HepG2 (cell line): ENCODE data around the gene CTDP1. TPM values are rescaled to one million over a fixed set of nuclear protein-coding genes. Genes with fewer than 3 reads are reported as not detected.

Experiments
- ATAC-seq: fragments of 200-7000 bp; cut with Tn5 transposase; 3 replicates; pipeline ENCODE4 v1.9.1; 2020; ENCODE audit warnings: mild to moderate bottlenecking, moderate library complexity
- BruUV-seq: library from RNA; stranded (reverse); fragments of 400-500 nt; replicated peaks from 2 replicates; lab custom pipeline; 2021; lab: Mats Ljungman, UMichigan
- CTCF ChIA-PET: fragments of 300-600 bp; formaldehyde crosslinking; extraction: SDS; loops from one replicate; lab custom pipeline; 2021; ENCODE audit warnings: low total read pairs, inconsistent platforms, low intra/inter-chr PET ratio; lab: Yijun Ruan, JAX
- POLR2A ChIA-PET: fragments of 350-600 bp; sonication (Branson Sonifier 250); formaldehyde crosslinking; loops from one replicate; lab custom pipeline; 2020; ENCODE audit warnings: antibody characterized with exemption, inconsistent platforms; lab: Yijun Ruan, JAX
- DNase-seq: peaks from one replicate; pipeline ENCODE4 v3.0.0-alpha.2; 2015; ENCODE audit warnings: low spot score
- FAIRE-seq: peaks from 3 replicates; lab custom pipeline; 2011; peaks lifted over from hg19 to GRCh38; lab: Jason Lieb, UNC
- H2AFZ ChIP-seq: one replicate; pipeline ENCODE4 v1.6.1; 2011; ENCODE audit warnings: low read length, inconsistent platforms
- H3K27ac ChIP-seq: fragments of 300-600 bp; 3 replicates; pipeline ENCODE4 v1.8.0; 2011; ENCODE audit warnings: mixed run types, mild to moderate bottlenecking, mixed read lengths, low read length, inconsistent platforms; ENCODE audit not compliant: insufficient read depth; ENCODE audit errors: extremely low read length
- H3K27me3 ChIP-seq, 2 experiments: fragments of 200-600 bp in 1 of 2; 2 replicates in 1 of 2; 3 replicates in 1 of 2; pipeline versions ENCODE4 v1.6.0 to v1.8.0; 2011; ENCODE audit warnings: low read length in 2 of 2, mild to moderate bottlenecking in 2 of 2, moderate library complexity in 2 of 2, inconsistent platforms in 1 of 2; ENCODE audit not compliant: insufficient read depth in 2 of 2, control insufficient read depth in 1 of 2
- H3K36me3 ChIP-seq, 2 experiments: fragments of 200-600 bp in 1 of 2; replicated peaks in 1 of 2; 2 replicates in 1 of 2; 3 replicates in 1 of 2; pipeline versions ENCODE4 v1.5.1 to v1.8.0; 2011; ENCODE audit warnings: low read length in 2 of 2, inconsistent platforms in 1 of 2; ENCODE audit not compliant: insufficient read depth in 2 of 2, control insufficient read depth in 1 of 2
- H3K4me1 ChIP-seq: 2 replicates; pipeline ENCODE4 v1.5.1; 2012; ENCODE audit warnings: low read length, inconsistent platforms; ENCODE audit not compliant: insufficient read depth
- H3K4me2 ChIP-seq: 2 replicates; pipeline ENCODE4 v1.6.0; 2011; ENCODE audit warnings: low read depth, low read length, inconsistent platforms
- H3K4me3 ChIP-seq, 3 experiments: fragments of 200-600 bp in 1 of 3; sonication (generic), shearing (Covaris generic) in 1 of 3; replicated peaks in 1 of 3; 2 replicates each; pipeline ENCODE4 v1.5.1; 2011 to 2016; ENCODE audit warnings: low read length in 3 of 3, inconsistent platforms in 2 of 3, low read depth in 2 of 3, mild to moderate bottlenecking in 2 of 3, control low read depth in 1 of 3, mixed read lengths in 1 of 3; ENCODE audit not compliant: insufficient read depth in 1 of 3
- H3K79me2 ChIP-seq: one replicate; pipeline ENCODE4 v1.6.1; 2011; ENCODE audit warnings: low read length, inconsistent platforms; ENCODE audit not compliant: insufficient read depth
- H3K9ac ChIP-seq: 2 replicates; pipeline ENCODE4 v1.6.0; 2011; ENCODE audit warnings: mild to moderate bottlenecking, low read depth, low read length, inconsistent platforms; ENCODE audit not compliant: insufficient read depth
- H3K9me3 ChIP-seq: 2 replicates; pipeline ENCODE4 v1.5.1; 2012; ENCODE audit warnings: mild to moderate bottlenecking, low read length
- H4K20me1 ChIP-seq: 2 replicates; pipeline ENCODE4 v1.6.0; 2011; ENCODE audit warnings: inconsistent platforms, mild to moderate bottlenecking, low read length, moderate library complexity; ENCODE audit not compliant: insufficient read depth
- ATF7 ChIP-seq, 2 experiments: fragments of 450-650 bp in 1 of 2; sonication (generic) in 1 of 2; formaldehyde crosslinking in 1 of 2; IDR thresholded peaks; 2 replicates each; pipeline versions ENCODE4 v1.4.0 to v1.6.1; 2016 to 2020; ENCODE audit warnings: antibody characterized with exemption in 1 of 2, mild to moderate bottlenecking in 1 of 2, missing genetic modification reagents in 1 of 2
- CBFB ChIP-seq: sonication (generic); formaldehyde crosslinking; IDR thresholded peaks from 2 replicates; pipeline ENCODE4 v1.4.0; 2020; ENCODE audit warnings: missing genetic modification reagents
- GABPB1 ChIP-seq: IDR thresholded peaks from 2 replicates; pipeline ENCODE4 v1.6.1; 2016; ENCODE audit warnings: mild to moderate bottlenecking, missing genetic modification reagents, moderate library complexity, missing compliant biosample characterization
- HNRNPUL1 ChIP-seq: fragments of 200-400 bp; formaldehyde crosslinking; IDR thresholded peaks from 2 replicates; pipeline ENCODE4 v1.6.1; 2017; ENCODE audit warnings: low read depth, mild to moderate bottlenecking, low read length, moderate library complexity
- RFX1 ChIP-seq: fragments of 450-650 bp; IDR thresholded peaks from 2 replicates; pipeline ENCODE4 v1.6.1; 2017
- SMAD1 ChIP-seq: sonication (generic); formaldehyde crosslinking; IDR thresholded peaks from 2 replicates; pipeline ENCODE4 v1.4.0; 2020; ENCODE audit warnings: missing genetic modification reagents, low read depth, mild to moderate bottlenecking, borderline replicate concordance
- SUZ12 ChIP-seq: fragments of 150-350 bp; IDR thresholded peaks from 2 replicates; pipeline ENCODE4 v1.6.1; 2014; ENCODE audit warnings: low read depth, low read length
- ZBTB42 ChIP-seq: sonication (generic); formaldehyde crosslinking; IDR thresholded peaks from 2 replicates; pipeline ENCODE4 v1.5.0; 2020; ENCODE audit warnings: mild to moderate bottlenecking, missing genetic modification reagents
- ZFP82 ChIP-seq: sonication (generic); formaldehyde crosslinking; IDR thresholded peaks from 2 replicates; pipeline ENCODE4 v1.5.1; 2020; ENCODE audit warnings: mild to moderate bottlenecking, missing genetic modification reagents, borderline replicate concordance
- ZNF121 ChIP-seq: sonication (generic); formaldehyde crosslinking; IDR thresholded peaks from 2 replicates; pipeline ENCODE4 v1.5.0; 2020; ENCODE audit warnings: mild to moderate bottlenecking, missing genetic modification reagents
- ZNF317 ChIP-seq: sonication (generic); formaldehyde crosslinking; IDR thresholded peaks from 2 replicates; pipeline ENCODE4 v1.5.0; 2020; ENCODE audit warnings: mild to moderate bottlenecking, missing genetic modification reagents
- ZSCAN9 ChIP-seq: IDR thresholded peaks from 2 replicates; pipeline ENCODE4 v1.6.1; 2016; ENCODE audit warnings: borderline replicate concordance
- WGBS: methylation state at CpG from one replicate; pipeline ENCODE4 v1.1.6; 2017; ENCODE audit warnings: low lambda C conversion rate; 5-methylcytosine and 5-hydroxymethylcytosine counted together
- in situ Hi-C: cut with HindIII; loops from 2 replicates; pipeline ENCODE4 v1.10.0; 2017; ENCODE audit warnings: low pct_unique_long_range_greater_than_20kb; ENCODE audit not compliant: extremely low pct_ligation_motif_present
- intact Hi-C: fragments of 100-400 bp; cut with micrococcal nuclease; formaldehyde crosslinking; loops from one replicate; pipeline ENCODE4 v1.10.0; 2022; ENCODE audit not compliant: unreplicated experiment
- polyA plus RNA-seq, 8 experiments: library from polyadenylated mRNA; depleted of rRNA in 3 of 8; stranded (reverse) in 7 of 8; unstranded in 1 of 8; fragments of >200 nt; fragmentation: Illumina TruSeq in 4 of 8; extraction: Trizol in 4 of 8; gene quantifications; 2 replicates each; pipeline versions ENCODE4 v1.2.1 to v1.2.3, GENCODE V29; 2011 to 2016; ENCODE audit warnings: low read depth in 4 of 8, missing spikeins in 1 of 8, mixed read lengths in 1 of 8; ENCODE audit not compliant: insufficient read depth in 1 of 8
- total RNA-seq, 5 experiments: library from RNA; depleted of rRNA; stranded (reverse); fragments of >200 nt; fragmentation: Illumina TruSeq; extraction: Trizol; gene quantifications; 2 replicates each; pipeline ENCODE4 v1.2.3, GENCODE V29; 2016; ENCODE audit warnings: low read depth in 1 of 5
- TF ChIP-seq, protein P1 (sequence below): fragments of 450-650 bp; IDR thresholded peaks from 2 replicates; pipeline ENCODE4 v1.6.1; 2017; ENCODE audit warnings: mild to moderate bottlenecking
- TF ChIP-seq, protein P2 (sequence below): sonication (generic); formaldehyde crosslinking; IDR thresholded peaks from 2 replicates; pipeline ENCODE4 v1.4.0; 2020; ENCODE audit warnings: missing genetic modification reagents, borderline replicate concordance

The CTDP1 gene
- total and polyA plus RNA-seq, 2 of the 13 experiments (the other 11 are each of a cell fraction or from before 2014, with no cell fraction given): 6.9 to 11.0 TPM

DNA sequence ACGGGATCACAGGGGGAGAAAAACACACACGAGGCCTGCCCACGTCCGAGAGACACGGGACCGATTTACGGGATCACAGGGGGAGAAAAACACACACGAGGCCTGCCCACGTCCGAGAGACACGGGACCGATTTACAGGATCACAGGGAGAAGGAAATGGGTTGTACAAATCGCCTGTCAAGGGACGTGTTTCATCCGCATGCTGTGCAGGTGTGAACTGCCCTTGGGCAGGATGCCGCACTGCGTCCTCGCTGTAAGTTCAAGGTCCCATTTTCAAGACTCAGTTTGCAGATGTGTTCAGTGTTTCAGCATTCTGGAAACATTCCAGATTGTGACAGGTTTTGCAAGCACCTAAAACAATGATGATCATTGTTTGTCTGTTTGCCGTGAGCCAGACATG, 115.8 kb downstream of the CTDP1 start (continued):
- TF ChIP-seq ZFP82: peak; percentile 35; the same call in 1 of the 2 replicates
- TF ChIP-seq, protein P1, sequence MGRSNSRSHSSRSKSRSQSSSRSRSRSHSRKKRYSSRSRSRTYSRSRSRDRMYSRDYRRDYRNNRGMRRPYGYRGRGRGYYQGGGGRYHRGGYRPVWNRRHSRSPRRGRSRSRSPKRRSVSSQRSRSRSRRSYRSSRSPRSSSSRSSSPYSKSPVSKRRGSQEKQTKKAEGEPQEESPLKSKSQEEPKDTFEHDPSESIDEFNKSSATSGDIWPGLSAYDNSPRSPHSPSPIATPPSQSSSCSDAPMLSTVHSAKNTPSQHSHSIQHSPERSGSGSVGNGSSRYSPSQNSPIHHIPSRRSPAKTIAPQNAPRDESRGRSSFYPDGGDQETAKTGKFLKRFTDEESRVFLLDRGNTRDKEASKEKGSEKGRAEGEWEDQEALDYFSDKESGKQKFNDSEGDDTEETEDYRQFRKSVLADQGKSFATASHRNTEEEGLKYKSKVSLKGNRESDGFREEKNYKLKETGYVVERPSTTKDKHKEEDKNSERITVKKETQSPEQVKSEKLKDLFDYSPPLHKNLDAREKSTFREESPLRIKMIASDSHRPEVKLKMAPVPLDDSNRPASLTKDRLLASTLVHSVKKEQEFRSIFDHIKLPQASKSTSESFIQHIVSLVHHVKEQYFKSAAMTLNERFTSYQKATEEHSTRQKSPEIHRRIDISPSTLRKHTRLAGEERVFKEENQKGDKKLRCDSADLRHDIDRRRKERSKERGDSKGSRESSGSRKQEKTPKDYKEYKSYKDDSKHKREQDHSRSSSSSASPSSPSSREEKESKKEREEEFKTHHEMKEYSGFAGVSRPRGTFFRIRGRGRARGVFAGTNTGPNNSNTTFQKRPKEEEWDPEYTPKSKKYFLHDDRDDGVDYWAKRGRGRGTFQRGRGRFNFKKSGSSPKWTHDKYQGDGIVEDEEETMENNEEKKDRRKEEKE: no peak

DNA sequence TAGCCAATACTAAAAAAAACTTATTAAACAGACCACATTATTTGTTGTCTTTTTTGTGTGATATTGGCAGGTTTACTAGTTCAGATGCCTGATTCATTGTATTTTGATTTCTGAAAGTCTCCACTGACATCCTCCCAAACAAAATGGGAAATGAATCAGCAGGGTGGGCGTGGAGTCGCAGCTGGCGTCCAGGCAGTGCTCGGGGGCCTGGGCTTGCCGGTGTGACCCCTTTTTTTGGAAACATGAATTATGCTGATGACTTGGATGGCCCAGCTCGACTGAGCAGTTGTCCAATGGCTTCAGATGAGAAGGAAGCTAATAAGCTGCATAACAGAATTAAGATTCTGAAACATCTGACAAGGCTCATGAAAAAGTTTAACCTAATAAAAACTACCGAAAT, 116.4 kb downstream of the CTDP1 start:
- in situ Hi-C loops (no loop called here), intact Hi-C loops (no loop called here)
- 43% methylated on average over 7 of the region's 7 CpGs for WGBS
- Histone ChIP-seq H3K27me3 (peaks cover 2 to 44% of the 10 kb centered on the region in 2 experiments; a peak in 4 of 5 replicates), H3K79me2 (no peaks in the 10 kb centered on the region), H3K9ac (no peak overlapping the region), H2AFZ (no peak overlapping the region), H3K27ac (no peak overlapping the region), H3K4me2 (peak overlapping the region; percentile 25), H4K20me1 (no peaks in the 10 kb centered on the region), H3K9me3 (no peaks in the 10 kb centered on the region), H3K36me3 (no peaks in the 10 kb centered on the region), H3K4me3 (no peak overlapping the region), H3K4me1 (peaks cover 48% of the 10 kb centered on the region)
- no peak for DNase-seq
- no TSS peak for BruUV-seq
- ChIA-PET POLR2A (no interaction called here), CTCF (no interaction called here)
- no peak for ATAC-seq
- TF ChIP-seq, protein P2, sequence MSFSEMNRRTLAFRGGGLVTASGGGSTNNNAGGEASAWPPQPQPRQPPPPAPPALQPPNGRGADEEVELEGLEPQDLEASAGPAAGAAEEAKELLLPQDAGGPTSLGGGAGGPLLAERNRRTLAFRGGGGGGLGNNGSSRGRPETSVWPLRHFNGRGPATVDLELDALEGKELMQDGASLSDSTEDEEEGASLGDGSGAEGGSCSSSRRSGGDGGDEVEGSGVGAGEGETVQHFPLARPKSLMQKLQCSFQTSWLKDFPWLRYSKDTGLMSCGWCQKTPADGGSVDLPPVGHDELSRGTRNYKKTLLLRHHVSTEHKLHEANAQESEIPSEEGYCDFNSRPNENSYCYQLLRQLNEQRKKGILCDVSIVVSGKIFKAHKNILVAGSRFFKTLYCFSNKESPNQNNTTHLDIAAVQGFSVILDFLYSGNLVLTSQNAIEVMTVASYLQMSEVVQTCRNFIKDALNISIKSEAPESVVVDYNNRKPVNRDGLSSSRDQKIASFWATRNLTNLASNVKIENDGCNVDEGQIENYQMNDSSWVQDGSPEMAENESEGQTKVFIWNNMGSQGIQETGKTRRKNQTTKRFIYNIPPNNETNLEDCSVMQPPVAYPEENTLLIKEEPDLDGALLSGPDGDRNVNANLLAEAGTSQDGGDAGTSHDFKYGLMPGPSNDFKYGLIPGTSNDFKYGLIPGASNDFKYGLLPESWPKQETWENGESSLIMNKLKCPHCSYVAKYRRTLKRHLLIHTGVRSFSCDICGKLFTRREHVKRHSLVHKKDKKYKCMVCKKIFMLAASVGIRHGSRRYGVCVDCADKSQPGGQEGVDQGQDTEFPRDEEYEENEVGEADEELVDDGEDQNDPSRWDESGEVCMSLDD: no peak
- TF ChIP-seq ZSCAN9 (CRISPR knock-in tag) (no peak), CBFB (CRISPR knock-in tag) (no peak), GABPB1 (CRISPR knock-in tag) (no peak), SUZ12 (no peak), RFX1 (no peak), ZNF121 (CRISPR knock-in tag) (no peak), ZBTB42 (no peak), ZNF317 (CRISPR knock-in tag) (no peak), SMAD1 (no peak), HNRNPUL1 (no peak), ATF7 (IDR thresholded peaks at IDR 0.05) (no peak), ATF7 (CRISPR knock-in tag; IDR thresholded peaks at IDR 0.05) (no peak)
- FAIRE-seq: no peak
